Fibroblast of the aortic adventitia (primary cell): ENCODE data around the gene COL4A1. TPM values are rescaled to one million over a fixed set of nuclear protein-coding genes. Genes with fewer than 3 reads are reported as not detected.

ENCODE experiments used
- DNase-seq: peaks from one replicate; pipeline ENCODE4 v3.0.0-alpha.2; 2010; ENCODE audit warnings: low read depth
- H3K4me3 ChIP-seq: 2 replicates; pipeline ENCODE4 v1.5.1; 2011; ENCODE audit warnings: low read depth, mild to moderate bottlenecking, control low read depth, low read length, moderate library complexity
- total RNA-seq: library from RNA; depleted of rRNA; stranded (reverse); fragments of >200 nt; gene quantifications from 2 replicates; pipeline ENCODE4 v1.2.3, GENCODE V29; 2012; ENCODE audit warnings: low replicate concordance
- TF ChIP-seq, protein P1 (sequence below): IDR thresholded peaks from 2 replicates; pipeline ENCODE4 v1.5.1; 2011; ENCODE audit warnings: mild to moderate bottlenecking, low read length, control low read depth, inconsistent platforms; ENCODE audit not compliant: insufficient read depth

COL4A1 gene
- total RNA-seq, 1 donor, result 43.7 TPM

DNA sequence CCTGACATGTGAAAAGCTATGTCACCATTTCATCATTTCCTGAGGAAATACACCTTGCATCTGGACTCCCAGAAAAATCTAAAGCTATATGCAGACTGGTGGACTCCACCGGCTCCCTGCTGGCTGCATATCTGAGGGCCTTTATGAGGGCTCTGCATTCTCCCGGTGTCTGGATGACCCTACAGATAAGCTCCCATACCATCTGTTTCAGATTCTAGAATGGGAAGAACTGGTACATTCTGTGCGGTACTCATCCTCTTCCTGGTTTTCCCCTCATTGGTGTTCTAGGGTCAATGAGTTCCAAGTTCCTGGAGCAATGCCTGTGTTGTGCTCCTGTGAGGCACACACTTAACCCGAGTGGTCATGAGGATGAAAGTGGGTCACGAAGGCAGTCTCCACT, 60.4 kb downstream of the COL4A1 start:
- TF ChIP-seq, protein P1, sequence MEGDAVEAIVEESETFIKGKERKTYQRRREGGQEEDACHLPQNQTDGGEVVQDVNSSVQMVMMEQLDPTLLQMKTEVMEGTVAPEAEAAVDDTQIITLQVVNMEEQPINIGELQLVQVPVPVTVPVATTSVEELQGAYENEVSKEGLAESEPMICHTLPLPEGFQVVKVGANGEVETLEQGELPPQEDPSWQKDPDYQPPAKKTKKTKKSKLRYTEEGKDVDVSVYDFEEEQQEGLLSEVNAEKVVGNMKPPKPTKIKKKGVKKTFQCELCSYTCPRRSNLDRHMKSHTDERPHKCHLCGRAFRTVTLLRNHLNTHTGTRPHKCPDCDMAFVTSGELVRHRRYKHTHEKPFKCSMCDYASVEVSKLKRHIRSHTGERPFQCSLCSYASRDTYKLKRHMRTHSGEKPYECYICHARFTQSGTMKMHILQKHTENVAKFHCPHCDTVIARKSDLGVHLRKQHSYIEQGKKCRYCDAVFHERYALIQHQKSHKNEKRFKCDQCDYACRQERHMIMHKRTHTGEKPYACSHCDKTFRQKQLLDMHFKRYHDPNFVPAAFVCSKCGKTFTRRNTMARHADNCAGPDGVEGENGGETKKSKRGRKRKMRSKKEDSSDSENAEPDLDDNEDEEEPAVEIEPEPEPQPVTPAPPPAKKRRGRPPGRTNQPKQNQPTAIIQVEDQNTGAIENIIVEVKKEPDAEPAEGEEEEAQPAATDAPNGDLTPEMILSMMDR, result no peak
- DNase-seq, result no peak
- no peak overlapping the region for H3K4me3 ChIP-seq

DNA sequence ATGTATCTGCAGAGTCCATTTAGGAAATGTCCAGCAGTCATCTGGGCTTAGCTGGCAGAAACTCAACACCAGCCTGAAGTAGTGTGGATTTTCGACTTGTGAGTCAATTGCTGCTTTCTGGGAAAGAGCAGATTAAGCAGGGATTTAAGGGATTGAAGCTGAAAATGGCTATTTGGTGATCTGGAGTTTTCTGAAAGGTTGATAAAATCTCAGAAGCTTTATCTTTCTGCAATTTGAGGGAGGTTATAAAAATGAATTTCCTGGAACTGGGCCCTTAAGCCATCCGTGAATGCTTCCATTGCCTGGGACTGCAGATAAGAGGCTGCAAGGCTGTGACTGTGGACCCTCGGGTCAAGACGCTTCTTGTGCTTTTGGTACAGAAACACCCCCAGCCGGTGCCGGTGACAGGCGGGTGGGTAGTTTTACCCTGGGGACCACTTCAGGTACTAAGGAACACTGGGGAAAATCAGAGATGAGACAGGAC, 61.5 kb downstream of the COL4A1 start:
- TF ChIP-seq, protein P1, result no peak
- DNase-seq, result peak; percentile 77
- H3K4me3 ChIP-seq, result no peak overlapping the region

DNA sequence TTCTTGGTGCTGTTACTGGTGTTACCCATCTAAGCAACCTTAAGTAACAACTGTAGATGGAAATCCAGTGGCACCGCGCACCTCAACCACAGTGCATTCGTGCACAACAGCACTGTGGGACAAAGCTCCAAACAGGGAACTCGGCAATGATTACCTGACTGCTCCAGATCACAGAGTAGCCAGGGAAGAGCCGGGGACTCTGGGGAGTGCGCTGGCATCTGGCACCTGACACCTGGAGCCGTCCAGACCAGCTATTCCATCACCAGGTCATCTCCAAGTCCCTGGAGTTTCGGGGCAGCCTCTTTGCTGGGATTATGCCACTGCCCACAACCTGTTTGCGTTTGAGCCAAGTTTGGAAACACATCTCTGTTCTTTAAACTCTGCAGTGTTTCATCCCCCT, 62.0 kb downstream of the COL4A1 start:
- TF ChIP-seq, protein P1, result no peak
- no peak for DNase-seq
- no peak overlapping the region for H3K4me3 ChIP-seq

DNA sequence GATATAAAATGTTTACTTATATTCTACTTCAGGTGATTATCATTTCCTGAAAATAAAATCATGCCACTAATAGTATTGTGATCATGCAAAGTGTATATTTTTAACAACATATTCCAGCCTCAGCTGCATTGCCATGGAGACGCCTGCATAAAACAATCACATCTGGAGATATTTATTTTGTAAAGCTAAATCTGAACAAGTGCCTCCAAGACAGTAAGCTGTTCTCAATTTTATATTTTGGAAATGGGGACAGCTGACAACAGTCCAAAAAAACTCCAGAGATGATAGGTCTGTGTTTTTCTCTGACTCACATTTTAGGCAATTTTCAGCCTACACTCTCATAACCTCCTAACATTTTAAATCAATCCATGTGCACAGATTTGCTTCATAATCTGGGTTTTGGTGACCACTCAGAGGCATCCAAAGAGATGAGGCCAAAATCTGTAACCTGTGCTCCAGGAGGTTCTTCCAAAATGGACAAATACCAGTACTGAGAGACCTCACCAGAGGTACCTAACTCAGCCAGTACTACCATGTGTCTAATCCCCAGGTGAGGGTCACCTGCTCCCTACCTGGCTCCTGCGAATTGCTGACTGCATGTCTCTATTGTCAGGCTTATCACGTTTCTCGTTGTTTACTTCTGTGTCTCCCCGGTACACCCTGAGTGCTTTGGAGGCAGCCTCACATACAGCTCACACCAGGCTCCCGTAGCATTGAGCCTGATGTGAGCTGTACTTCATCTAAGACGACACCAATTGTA, 62.7 kb downstream of the COL4A1 start:
- H3K4me3 ChIP-seq, result no peak overlapping the region
- TF ChIP-seq, protein P1, result no peak
- DNase-seq, result peak; percentile 87

DNA sequence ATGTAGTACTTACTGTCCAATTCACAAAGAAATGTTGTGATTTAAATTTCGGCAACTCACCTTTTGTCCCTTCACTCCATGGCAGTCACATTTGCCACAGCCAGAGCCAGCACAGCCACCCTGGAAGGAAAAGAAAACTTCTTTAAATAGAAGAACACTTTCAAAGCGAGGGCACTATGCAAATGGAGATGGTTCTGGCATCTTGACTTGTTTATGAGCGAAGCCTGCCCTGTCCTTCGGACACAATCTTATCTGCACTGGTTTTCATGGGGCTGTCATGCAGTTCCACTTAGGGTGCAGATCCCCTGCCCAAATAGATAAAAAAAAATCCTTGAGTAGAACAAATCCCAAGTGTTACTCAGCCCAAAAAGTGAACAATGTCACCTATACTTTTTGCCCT, 64.3 kb downstream of the COL4A1 start:
- no peak for DNase-seq
- no peak overlapping the region for H3K4me3 ChIP-seq
- TF ChIP-seq, protein P1, result no peak

DNA sequence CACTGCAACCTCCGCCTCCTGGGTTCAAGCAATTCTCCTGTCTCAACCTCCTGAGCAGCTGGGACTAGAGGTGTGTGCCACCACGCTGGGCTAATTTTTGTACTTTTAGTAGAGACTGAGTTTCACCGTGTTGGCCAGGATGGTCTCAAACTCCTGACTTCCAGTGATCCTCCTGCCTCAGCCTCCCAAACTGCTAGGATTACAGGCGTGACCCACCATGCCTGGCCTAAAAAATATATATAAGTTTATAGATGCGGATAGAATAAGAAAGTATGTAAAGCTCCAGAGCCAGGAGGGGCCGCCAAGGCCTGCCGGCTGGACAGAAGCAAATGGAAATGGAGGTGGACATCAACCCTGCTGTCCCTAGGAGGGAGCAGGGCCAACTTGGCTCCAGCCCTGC, 66.0 kb downstream of the COL4A1 start:
- TF ChIP-seq, protein P1, result no peak
- no peak overlapping the region for H3K4me3 ChIP-seq
- no peak for DNase-seq
